ENCODE data around the gene HGF.

DNA sequence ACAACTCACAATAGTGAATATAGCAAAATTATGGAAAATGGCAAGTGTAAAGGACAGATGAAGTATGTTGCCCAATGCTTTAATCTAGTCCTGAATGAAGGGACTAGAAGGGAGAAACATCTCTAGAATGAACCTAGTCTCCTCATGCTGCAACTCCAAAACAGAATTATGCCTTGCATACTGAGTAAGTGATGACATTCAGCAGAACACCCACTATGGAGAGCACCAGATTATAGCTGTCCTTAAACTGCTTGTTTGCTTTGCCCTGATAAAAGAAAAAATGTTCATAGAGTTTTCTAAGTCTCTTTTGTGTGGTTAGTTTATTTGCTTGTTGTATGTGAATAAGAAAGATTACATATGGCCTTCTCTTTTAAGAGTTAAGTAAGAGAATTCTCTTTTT lies 7.8 kb upstream of the HGF start:
- TF ChIP-seq, protein P1, sequence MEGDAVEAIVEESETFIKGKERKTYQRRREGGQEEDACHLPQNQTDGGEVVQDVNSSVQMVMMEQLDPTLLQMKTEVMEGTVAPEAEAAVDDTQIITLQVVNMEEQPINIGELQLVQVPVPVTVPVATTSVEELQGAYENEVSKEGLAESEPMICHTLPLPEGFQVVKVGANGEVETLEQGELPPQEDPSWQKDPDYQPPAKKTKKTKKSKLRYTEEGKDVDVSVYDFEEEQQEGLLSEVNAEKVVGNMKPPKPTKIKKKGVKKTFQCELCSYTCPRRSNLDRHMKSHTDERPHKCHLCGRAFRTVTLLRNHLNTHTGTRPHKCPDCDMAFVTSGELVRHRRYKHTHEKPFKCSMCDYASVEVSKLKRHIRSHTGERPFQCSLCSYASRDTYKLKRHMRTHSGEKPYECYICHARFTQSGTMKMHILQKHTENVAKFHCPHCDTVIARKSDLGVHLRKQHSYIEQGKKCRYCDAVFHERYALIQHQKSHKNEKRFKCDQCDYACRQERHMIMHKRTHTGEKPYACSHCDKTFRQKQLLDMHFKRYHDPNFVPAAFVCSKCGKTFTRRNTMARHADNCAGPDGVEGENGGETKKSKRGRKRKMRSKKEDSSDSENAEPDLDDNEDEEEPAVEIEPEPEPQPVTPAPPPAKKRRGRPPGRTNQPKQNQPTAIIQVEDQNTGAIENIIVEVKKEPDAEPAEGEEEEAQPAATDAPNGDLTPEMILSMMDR (IDR thresholded peaks at IDR 0.05), result no peak
- TF ChIP-seq POLR2A (IDR thresholded peaks at IDR 0.05), result no peak
